Measurements from ENCODE around the gene CDCA4. TPM values are rescaled to one million over a fixed set of nuclear protein-coding genes. Genes with fewer than 3 reads are reported as not detected.

The CDCA4 gene
- polyA plus RNA-seq, 1 of the 3 experiments (the other 2 are of a cell fraction) = 26.8 TPM

GRCh38 chr14:105014631-105015030 is 6.3 kb downstream of the CDCA4 start:
- ChIA-PET POLR2A (no interaction called here), CTCF (interaction anchor here (0.9 to 10.9 kb wide), 4 partner anchors 11 to 39 kb away, joined by 3 to 138 read pairs (median 8); no protein-coding TSS in a partner anchor)
- peak overlapping the region in 1 of 2 experiments; percentile 37; a peak in 1 of 4 replicates for H3K4me3 ChIP-seq (ENCODE audit: low read depth in 2 of 2, low read length in 1 of 2)
- peak overlapping the region; percentile 46 for H3K4me2 ChIP-seq
- WGBS (ENCODE audit: low lambda C conversion rate) = 79% methylated on average over 4 of the region's 4 CpGs
- H2AFZ ChIP-seq (ENCODE audit: low read depth) = no peak overlapping the region
- H3K4me1 ChIP-seq (ENCODE audit: control insufficient read depth in 1 of 2, insufficient read depth in 2 of 2, low read depth in 1 of 2, low read length in 1 of 2) = peaks cover 50 to 57% of the 10 kb centered on the region in 2 experiments
- H3K79me2 ChIP-seq (ENCODE audit: insufficient read depth) = peaks cover 100% of the 10 kb centered on the region
- DNase-seq = no peak
- H3K9ac ChIP-seq = 0 out of 2 replicates have a peak overlapping the region, but pooled peaks have one; percentile 3
- H3K9me3 ChIP-seq = no peaks in the 10 kb centered on the region
- H3F3A ChIP-seq (replicated peaks; ENCODE audit: insufficient read depth) = peaks cover 16% of the 10 kb centered on the region
- H4K20me1 ChIP-seq (ENCODE audit: insufficient read depth) = peaks cover 99% of the 10 kb centered on the region
- H3K27ac ChIP-seq (ENCODE audit: low read depth in 2 of 2, low read length in 1 of 2) = peak overlapping the region in 1 of 2 experiments; percentile 40; a peak in 3 of 4 replicates
- TF ChIP-seq EZH2phosphoT487 (IDR thresholded peaks at IDR 0.05; ENCODE audit: borderline replicate concordance, low read depth) (no peak), SIN3A (IDR thresholded peaks at IDR 0.05; ENCODE audit: borderline replicate concordance, low read depth, low read length) (no peak), POLR2AphosphoS5 (IDR thresholded peaks at IDR 0.05; ENCODE audit: low read depth, low read length) (no peak), RFX5 (IDR thresholded peaks at IDR 0.05; ENCODE audit: low read length) (no peak), PBX3 (IDR thresholded peaks at IDR 0.05) (no peak), YY1 (IDR thresholded peaks at IDR 0.05; ENCODE audit: low read depth) (no peak), JUND (IDR thresholded peaks at IDR 0.05) (no peak), USF1 (IDR thresholded peaks at IDR 0.05; ENCODE audit: borderline replicate concordance, low read depth) (no peak), EP300 (IDR thresholded peaks at IDR 0.05; ENCODE audit: borderline replicate concordance in 1 of 2, low read depth in 1 of 2, low read length in 1 of 2) (no peak), MAX (IDR thresholded peaks at IDR 0.05; ENCODE audit: low read depth) (no peak), CHD2 (IDR thresholded peaks at IDR 0.05; ENCODE audit: low read length, partially characterized antibody) (no peak), TEAD4 (IDR thresholded peaks at IDR 0.05; ENCODE audit: borderline replicate concordance, insufficient read depth) (no peak), TCF12 (IDR thresholded peaks at IDR 0.05) (no peak), NRF1 (IDR thresholded peaks at IDR 0.05; ENCODE audit: low read depth, low read length) (no peak), CTCF (IDR thresholded peaks at IDR 0.05) (no peak), NFIC (IDR thresholded peaks at IDR 0.05; ENCODE audit: borderline replicate concordance) (no peak), ZBTB33 (IDR thresholded peaks at IDR 0.05; ENCODE audit: borderline replicate concordance, low read depth) (no peak), ELF1 (IDR thresholded peaks at IDR 0.05) (no peak), FOSL2 (IDR thresholded peaks at IDR 0.05; ENCODE audit: borderline replicate concordance, low read depth) (no peak)
- no peaks in the 10 kb centered on the region for H3K27me3 ChIP-seq (ENCODE audit: insufficient read depth)
- H3K36me3 ChIP-seq (replicated peaks in 1 of 2; ENCODE audit: control insufficient read depth in 1 of 2, insufficient read depth in 2 of 2, low read length in 1 of 2) = peaks cover 13 to 23% of the 10 kb centered on the region in 2 experiments
- no peaks in the 10 kb centered on the region for H3K9me2 ChIP-seq
